GM23338 (cell line): Measurements from ENCODE around the gene OR10A2. TPM values are rescaled to one million over a fixed set of nuclear protein-coding genes. Genes with fewer than 3 reads are reported as not detected.

Experiments
- ATAC-seq: fragments of 200-7000 bp; cut with Tn5 transposase; 3 replicates; pipeline ENCODE4 v1.9.1; 2020
- DNase-seq: peaks from one replicate; pipeline ENCODE4 v3.0.0-alpha.2; 2015; ENCODE audit warnings: low spot score
- H2AFZ ChIP-seq: fragments of 200-600 bp; sonication (generic); 2 replicates; pipeline ENCODE4 v1.8.0; 2016; ENCODE audit warnings: antibody characterized with exemption, mild to moderate bottlenecking, moderate library complexity
- H3F3A ChIP-seq: fragments of 200-600 bp; sonication (generic); replicated peaks from 2 replicates; pipeline ENCODE4 v1.8.0; 2017; ENCODE audit warnings: antibody characterized with exemption, mixed run types, low read depth
- H3K27ac ChIP-seq: fragments of 200-600 bp; sonication (generic); 2 replicates; pipeline ENCODE4 v1.6.1; 2016; ENCODE audit warnings: low read depth
- H3K27me3 ChIP-seq: fragments of 200-600 bp; sonication (generic); 2 replicates; pipeline ENCODE4 v1.8.0; 2016; ENCODE audit warnings: mild to moderate bottlenecking, mixed run types, moderate library complexity; ENCODE audit not compliant: insufficient read depth
- H3K36me3 ChIP-seq: fragments of 200-600 bp; sonication (generic); 2 replicates; pipeline ENCODE4 v1.8.0; 2016; ENCODE audit warnings: mild to moderate bottlenecking; ENCODE audit not compliant: insufficient read depth
- H3K4me1 ChIP-seq: fragments of 200-600 bp; sonication (generic); 2 replicates; pipeline ENCODE4 v1.8.0; 2016; ENCODE audit warnings: mild to moderate bottlenecking, moderate library complexity; ENCODE audit not compliant: insufficient read depth
- H3K4me2 ChIP-seq: fragments of 200-600 bp; sonication (generic); 2 replicates; pipeline ENCODE4 v1.7.1; 2017; ENCODE audit warnings: mixed run types
- H3K4me3 ChIP-seq: fragments of 200-600 bp; sonication (generic); 2 replicates; pipeline ENCODE4 v1.6.1; 2016; ENCODE audit warnings: mixed run types
- H3K79me2 ChIP-seq: fragments of 200-600 bp; sonication (generic); replicated peaks from 2 replicates; pipeline ENCODE4 v1.8.0; 2017; ENCODE audit warnings: mild to moderate bottlenecking; ENCODE audit not compliant: insufficient read depth
- H3K9me2 ChIP-seq: fragments of 200-600 bp; sonication (generic); 2 replicates; pipeline ENCODE4 v1.8.0; 2017; ENCODE audit not compliant: insufficient read depth
- H4K20me1 ChIP-seq: fragments of 200-600 bp; sonication (generic); replicated peaks from 2 replicates; pipeline ENCODE4 v1.8.0; 2017; ENCODE audit warnings: mild to moderate bottlenecking; ENCODE audit not compliant: insufficient read depth
- H3K27ac Mint-ChIP-seq: 2 replicates; pipeline ENCODE4 v1.8.0; 2020; ENCODE audit warnings: inconsistent platforms, mild to moderate bottlenecking, moderate library complexity, mixed read lengths
- H3K27me3 Mint-ChIP-seq: 3 replicates; pipeline ENCODE4 v1.8.0; 2022; ENCODE audit warnings: low read depth, mild to moderate bottlenecking, moderate library complexity, mixed read lengths, inconsistent platforms; ENCODE audit not compliant: insufficient read depth, poor library complexity
- H3K36me3 Mint-ChIP-seq: 3 replicates; pipeline ENCODE4 v1.8.0; 2021; ENCODE audit warnings: low read depth, mild to moderate bottlenecking, inconsistent platforms, moderate library complexity, mixed read lengths
- H3K4me1 Mint-ChIP-seq: 3 replicates; pipeline ENCODE4 v1.8.0; 2020; ENCODE audit warnings: mild to moderate bottlenecking, inconsistent platforms, mixed read lengths
- H3K4me3 Mint-ChIP-seq: 3 replicates; pipeline ENCODE4 v1.8.0; 2021; ENCODE audit warnings: moderate library complexity, mild to moderate bottlenecking, inconsistent platforms, mixed read lengths
- H3K9me3 Mint-ChIP-seq: 3 replicates; pipeline ENCODE4 v1.8.0; 2020; ENCODE audit warnings: moderate library complexity, mild to moderate bottlenecking, inconsistent platforms, mixed read lengths
- CREB1 ChIP-seq: fragments of 250-450 bp; sonication (Bioruptor Pico); IDR thresholded peaks from 2 replicates; pipeline ENCODE4 v1.5.0; 2020; ENCODE audit warnings: low read depth, mild to moderate bottlenecking, moderate library complexity
- EZH2 ChIP-seq: fragments of 200-600 bp; sonication (generic); IDR thresholded peaks from one replicate; pipeline ENCODE4 v1.8.0; 2017; ENCODE audit warnings: antibody characterized with exemption, mild to moderate bottlenecking, low read depth; ENCODE audit not compliant: unreplicated experiment
- EZH2phosphoT487 ChIP-seq: fragments of 200-600 bp; sonication (generic); IDR thresholded peaks from one replicate; pipeline ENCODE4 v1.8.1; 2018; ENCODE audit warnings: antibody characterized with exemption; ENCODE audit not compliant: unreplicated experiment
- JUNB ChIP-seq: IDR thresholded peaks from one replicate; pipeline ENCODE4 v1.6.1; 2016; ENCODE audit warnings: antibody characterized with exemption; ENCODE audit not compliant: unreplicated experiment
- STAT1 ChIP-seq: IDR thresholded peaks from one replicate; pipeline ENCODE4 v1.6.1; 2016; ENCODE audit warnings: antibody characterized with exemption; ENCODE audit not compliant: unreplicated experiment
- ZNF331 ChIP-seq: fragments of 250-450 bp; sonication (Bioruptor Pico); IDR thresholded peaks from 2 replicates; pipeline ENCODE4 v1.5.0; 2020; ENCODE audit warnings: low read depth, mild to moderate bottlenecking, moderate library complexity
- polyA plus RNA-seq: library from polyadenylated mRNA; unstranded; fragments of >200 nt; fragmentation: Nextera tagmentation; extraction: Ambion mirVana; gene quantifications from 2 replicates; pipeline ENCODE4 v1.2.1, GENCODE V29; 2016
- total RNA-seq: library from RNA; depleted of rRNA; stranded (reverse); fragments of >200 nt; shearing (Covaris generic); gene quantifications from 2 replicates; pipeline ENCODE4 v1.2.3, GENCODE V29; 2014
- TF ChIP-seq, protein P1 (sequence below), 2 experiments: fragments of 200-600 bp in 1 of 2; sonication (generic) in 1 of 2; conservative IDR thresholded peaks; 2 replicates each; pipeline versions ENCODE4 v1.5.1 to v1.6.1; 2016 to 2017; ENCODE audit warnings: antibody characterized with exemption in 2 of 2, low read depth in 2 of 2, mild to moderate bottlenecking in 2 of 2, moderate library complexity in 1 of 2
- TF ChIP-seq, protein P2 (sequence below): IDR thresholded peaks from one replicate; pipeline ENCODE4 v1.6.1; 2018; ENCODE audit warnings: antibody characterized with exemption; ENCODE audit not compliant: unreplicated experiment
- TF ChIP-seq, protein P3 (sequence below): fragments of 250-450 bp; sonication (Bioruptor Pico); IDR thresholded peaks from 2 replicates; pipeline ENCODE4 v1.5.0; 2020; ENCODE audit warnings: mild to moderate bottlenecking, moderate library complexity
- TF ChIP-seq, protein P4 (sequence below): IDR thresholded peaks from 2 replicates; pipeline ENCODE4 v1.6.1; 2016; ENCODE audit warnings: antibody characterized with exemption

OR10A2 gene
- total and polyA plus RNA-seq, 2 experiments from 2014 or later: 0.27 TPM; not detected in 1

DNA sequence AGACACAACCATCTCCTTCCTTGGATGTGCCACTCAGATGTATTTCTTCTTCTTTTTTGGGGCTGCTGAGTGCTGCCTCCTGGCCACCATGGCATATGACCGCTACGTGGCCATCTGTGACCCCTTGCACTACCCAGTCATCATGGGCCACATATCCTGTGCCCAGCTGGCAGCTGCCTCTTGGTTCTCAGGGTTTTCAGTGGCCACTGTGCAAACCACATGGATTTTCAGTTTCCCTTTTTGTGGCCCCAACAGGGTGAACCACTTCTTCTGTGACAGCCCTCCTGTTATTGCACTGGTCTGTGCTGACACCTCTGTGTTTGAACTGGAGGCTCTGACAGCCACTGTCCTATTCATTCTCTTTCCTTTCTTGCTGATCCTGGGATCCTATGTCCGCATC lies 14.1 kb downstream of the OR10A2 start (continued):
- TF ChIP-seq CREB1 (CRISPR knock-in tag): no peak
- TF ChIP-seq, protein P1, sequence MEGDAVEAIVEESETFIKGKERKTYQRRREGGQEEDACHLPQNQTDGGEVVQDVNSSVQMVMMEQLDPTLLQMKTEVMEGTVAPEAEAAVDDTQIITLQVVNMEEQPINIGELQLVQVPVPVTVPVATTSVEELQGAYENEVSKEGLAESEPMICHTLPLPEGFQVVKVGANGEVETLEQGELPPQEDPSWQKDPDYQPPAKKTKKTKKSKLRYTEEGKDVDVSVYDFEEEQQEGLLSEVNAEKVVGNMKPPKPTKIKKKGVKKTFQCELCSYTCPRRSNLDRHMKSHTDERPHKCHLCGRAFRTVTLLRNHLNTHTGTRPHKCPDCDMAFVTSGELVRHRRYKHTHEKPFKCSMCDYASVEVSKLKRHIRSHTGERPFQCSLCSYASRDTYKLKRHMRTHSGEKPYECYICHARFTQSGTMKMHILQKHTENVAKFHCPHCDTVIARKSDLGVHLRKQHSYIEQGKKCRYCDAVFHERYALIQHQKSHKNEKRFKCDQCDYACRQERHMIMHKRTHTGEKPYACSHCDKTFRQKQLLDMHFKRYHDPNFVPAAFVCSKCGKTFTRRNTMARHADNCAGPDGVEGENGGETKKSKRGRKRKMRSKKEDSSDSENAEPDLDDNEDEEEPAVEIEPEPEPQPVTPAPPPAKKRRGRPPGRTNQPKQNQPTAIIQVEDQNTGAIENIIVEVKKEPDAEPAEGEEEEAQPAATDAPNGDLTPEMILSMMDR (conservative IDR thresholded peaks at IDR 0.05; ENCODE audit: low read depth in 2 of 2): no peak
- TF ChIP-seq JUNB: no peak

DNA sequence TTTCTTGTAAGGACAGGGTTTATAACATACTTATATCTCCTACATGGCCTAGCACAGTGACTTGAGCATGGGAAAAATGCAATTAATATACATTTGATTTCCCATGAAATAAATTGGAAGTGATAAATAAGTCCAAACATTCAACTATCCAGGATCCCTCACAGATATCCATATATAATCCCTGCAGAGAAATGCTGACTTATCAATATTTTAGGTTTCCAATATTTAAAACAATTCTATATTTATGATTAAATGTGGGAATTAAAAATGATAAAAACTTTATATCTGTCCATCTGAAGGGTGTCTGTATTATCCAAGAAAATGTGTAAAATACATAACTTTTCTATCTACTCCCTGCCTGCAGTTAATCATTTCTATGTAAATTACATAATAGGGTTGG lies 19.9 kb downstream of the OR10A2 start:
- TF ChIP-seq STAT1 (no peak), JUNB (no peak), ZNF331 (CRISPR knock-in tag) (no peak), CREB1 (CRISPR knock-in tag) (no peak), EZH2 (no peak), EZH2phosphoT487 (no peak)
- TF ChIP-seq, protein P2, sequence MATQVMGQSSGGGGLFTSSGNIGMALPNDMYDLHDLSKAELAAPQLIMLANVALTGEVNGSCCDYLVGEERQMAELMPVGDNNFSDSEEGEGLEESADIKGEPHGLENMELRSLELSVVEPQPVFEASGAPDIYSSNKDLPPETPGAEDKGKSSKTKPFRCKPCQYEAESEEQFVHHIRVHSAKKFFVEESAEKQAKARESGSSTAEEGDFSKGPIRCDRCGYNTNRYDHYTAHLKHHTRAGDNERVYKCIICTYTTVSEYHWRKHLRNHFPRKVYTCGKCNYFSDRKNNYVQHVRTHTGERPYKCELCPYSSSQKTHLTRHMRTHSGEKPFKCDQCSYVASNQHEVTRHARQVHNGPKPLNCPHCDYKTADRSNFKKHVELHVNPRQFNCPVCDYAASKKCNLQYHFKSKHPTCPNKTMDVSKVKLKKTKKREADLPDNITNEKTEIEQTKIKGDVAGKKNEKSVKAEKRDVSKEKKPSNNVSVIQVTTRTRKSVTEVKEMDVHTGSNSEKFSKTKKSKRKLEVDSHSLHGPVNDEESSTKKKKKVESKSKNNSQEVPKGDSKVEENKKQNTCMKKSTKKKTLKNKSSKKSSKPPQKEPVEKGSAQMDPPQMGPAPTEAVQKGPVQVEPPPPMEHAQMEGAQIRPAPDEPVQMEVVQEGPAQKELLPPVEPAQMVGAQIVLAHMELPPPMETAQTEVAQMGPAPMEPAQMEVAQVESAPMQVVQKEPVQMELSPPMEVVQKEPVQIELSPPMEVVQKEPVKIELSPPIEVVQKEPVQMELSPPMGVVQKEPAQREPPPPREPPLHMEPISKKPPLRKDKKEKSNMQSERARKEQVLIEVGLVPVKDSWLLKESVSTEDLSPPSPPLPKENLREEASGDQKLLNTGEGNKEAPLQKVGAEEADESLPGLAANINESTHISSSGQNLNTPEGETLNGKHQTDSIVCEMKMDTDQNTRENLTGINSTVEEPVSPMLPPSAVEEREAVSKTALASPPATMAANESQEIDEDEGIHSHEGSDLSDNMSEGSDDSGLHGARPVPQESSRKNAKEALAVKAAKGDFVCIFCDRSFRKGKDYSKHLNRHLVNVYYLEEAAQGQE: no peak
- TF ChIP-seq, protein P3, sequence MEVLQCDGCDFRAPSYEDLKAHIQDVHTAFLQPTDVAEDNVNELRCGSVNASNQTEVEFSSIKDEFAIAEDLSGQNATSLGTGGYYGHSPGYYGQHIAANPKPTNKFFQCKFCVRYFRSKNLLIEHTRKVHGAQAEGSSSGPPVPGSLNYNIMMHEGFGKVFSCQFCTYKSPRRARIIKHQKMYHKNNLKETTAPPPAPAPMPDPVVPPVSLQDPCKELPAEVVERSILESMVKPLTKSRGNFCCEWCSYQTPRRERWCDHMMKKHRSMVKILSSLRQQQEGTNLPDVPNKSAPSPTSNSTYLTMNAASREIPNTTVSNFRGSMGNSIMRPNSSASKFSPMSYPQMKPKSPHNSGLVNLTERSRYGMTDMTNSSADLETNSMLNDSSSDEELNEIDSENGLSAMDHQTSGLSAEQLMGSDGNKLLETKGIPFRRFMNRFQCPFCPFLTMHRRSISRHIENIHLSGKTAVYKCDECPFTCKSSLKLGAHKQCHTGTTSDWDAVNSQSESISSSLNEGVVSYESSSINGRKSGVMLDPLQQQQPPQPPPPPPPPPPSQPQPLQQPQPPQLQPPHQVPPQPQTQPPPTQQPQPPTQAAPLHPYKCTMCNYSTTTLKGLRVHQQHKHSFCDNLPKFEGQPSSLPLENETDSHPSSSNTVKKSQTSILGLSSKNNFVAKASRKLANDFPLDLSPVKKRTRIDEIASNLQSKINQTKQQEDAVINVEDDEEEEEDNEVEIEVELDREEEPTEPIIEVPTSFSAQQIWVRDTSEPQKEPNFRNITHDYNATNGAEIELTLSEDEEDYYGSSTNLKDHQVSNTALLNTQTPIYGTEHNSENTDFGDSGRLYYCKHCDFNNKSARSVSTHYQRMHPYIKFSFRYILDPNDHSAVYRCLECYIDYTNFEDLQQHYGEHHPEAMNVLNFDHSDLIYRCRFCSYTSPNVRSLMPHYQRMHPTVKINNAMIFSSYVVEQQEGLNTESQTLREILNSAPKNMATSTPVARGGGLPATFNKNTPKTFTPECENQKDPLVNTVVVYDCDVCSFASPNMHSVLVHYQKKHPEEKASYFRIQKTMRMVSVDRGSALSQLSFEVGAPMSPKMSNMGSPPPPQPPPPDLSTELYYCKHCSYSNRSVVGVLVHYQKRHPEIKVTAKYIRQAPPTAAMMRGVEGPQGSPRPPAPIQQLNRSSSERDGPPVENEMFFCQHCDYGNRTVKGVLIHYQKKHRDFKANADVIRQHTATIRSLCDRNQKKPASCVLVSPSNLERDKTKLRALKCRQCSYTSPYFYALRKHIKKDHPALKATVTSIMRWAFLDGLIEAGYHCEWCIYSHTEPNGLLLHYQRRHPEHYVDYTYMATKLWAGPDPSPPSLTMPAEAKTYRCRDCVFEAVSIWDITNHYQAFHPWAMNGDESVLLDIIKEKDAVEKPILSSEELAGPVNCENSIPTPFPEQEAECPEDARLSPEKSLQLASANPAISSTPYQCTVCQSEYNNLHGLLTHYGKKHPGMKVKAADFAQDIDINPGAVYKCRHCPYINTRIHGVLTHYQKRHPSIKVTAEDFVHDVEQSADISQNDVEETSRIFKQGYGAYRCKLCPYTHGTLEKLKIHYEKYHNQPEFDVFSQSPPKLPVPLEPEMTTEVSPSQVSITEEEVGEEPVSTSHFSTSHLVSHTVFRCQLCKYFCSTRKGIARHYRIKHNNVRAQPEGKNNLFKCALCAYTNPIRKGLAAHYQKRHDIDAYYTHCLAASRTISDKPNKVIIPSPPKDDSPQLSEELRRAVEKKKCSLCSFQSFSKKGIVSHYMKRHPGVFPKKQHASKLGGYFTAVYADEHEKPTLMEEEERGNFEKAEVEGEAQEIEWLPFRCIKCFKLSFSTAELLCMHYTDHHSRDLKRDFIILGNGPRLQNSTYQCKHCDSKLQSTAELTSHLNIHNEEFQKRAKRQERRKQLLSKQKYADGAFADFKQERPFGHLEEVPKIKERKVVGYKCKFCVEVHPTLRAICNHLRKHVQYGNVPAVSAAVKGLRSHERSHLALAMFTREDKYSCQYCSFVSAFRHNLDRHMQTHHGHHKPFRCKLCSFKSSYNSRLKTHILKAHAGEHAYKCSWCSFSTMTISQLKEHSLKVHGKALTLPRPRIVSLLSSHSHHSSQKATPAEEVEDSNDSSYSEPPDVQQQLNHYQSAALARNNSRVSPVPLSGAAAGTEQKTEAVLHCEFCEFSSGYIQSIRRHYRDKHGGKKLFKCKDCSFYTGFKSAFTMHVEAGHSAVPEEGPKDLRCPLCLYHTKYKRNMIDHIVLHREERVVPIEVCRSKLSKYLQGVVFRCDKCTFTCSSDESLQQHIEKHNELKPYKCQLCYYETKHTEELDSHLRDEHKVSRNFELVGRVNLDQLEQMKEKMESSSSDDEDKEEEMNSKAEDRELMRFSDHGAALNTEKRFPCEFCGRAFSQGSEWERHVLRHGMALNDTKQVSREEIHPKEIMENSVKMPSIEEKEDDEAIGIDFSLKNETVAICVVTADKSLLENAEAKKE (CRISPR knock-in tag): no peak
- TF ChIP-seq, protein P4, sequence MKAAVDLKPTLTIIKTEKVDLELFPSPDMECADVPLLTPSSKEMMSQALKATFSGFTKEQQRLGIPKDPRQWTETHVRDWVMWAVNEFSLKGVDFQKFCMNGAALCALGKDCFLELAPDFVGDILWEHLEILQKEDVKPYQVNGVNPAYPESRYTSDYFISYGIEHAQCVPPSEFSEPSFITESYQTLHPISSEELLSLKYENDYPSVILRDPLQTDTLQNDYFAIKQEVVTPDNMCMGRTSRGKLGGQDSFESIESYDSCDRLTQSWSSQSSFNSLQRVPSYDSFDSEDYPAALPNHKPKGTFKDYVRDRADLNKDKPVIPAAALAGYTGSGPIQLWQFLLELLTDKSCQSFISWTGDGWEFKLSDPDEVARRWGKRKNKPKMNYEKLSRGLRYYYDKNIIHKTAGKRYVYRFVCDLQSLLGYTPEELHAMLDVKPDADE: no peak
- TF ChIP-seq, protein P1 (conservative IDR thresholded peaks at IDR 0.05; ENCODE audit: low read depth in 2 of 2): no peak
- Histone ChIP-seq H3K36me3 (no peaks in the 10 kb centered on the region), H3K4me1 (peaks cover 4% of the 10 kb centered on the region; the same call in 1 of the 2 replicates), H3K27me3 (no peaks in the 10 kb centered on the region), H3K9me2 (no peaks in the 10 kb centered on the region), H3F3A (no peaks in the 10 kb centered on the region), H2AFZ (no peak overlapping the region), H4K20me1 (no peaks in the 10 kb centered on the region), H3K4me2 (no peak overlapping the region), H3K27ac (no peak overlapping the region), H3K79me2 (no peaks in the 10 kb centered on the region), H3K4me3 (no peak overlapping the region)
- Mint-ChIP-seq H3K9me3 (no peaks in the 10 kb centered on the region; the same call in 1 of the 3 replicates), H3K4me1 (no peaks in the 10 kb centered on the region), H3K27me3 (no peaks in the 10 kb centered on the region), H3K4me3 (no peak overlapping the region), H3K27ac (no peak overlapping the region), H3K36me3 (no peaks in the 10 kb centered on the region)
- no peak for ATAC-seq
- no peak for DNase-seq
